Measurements from ENCODE around the gene MGAT5.

MGAT5 gene

DNA sequence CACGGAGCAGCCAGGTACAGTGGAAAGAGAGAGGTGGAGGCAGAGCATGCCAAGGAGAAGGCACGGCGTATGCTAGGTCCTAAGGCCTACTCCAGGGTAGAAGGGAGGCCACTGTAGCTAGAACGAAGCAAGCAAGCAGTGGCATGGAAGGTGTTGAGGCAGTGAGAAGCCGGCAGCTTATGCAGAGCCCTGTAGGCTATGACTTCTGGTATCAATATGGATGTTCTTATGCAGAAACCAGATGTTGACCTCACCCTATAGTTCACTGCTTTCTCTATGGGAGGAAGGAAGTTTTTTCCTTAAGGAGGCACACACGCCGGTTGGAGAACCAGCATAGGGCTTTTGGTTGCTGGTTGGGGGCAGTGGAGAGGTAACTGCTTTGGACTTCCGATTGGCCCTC is 6.1 kb downstream of the MGAT5 start:
- H3K27me3 ChIP-seq (replicated peaks): no peaks in the 10 kb centered on the region
- TF ChIP-seq, protein P1, sequence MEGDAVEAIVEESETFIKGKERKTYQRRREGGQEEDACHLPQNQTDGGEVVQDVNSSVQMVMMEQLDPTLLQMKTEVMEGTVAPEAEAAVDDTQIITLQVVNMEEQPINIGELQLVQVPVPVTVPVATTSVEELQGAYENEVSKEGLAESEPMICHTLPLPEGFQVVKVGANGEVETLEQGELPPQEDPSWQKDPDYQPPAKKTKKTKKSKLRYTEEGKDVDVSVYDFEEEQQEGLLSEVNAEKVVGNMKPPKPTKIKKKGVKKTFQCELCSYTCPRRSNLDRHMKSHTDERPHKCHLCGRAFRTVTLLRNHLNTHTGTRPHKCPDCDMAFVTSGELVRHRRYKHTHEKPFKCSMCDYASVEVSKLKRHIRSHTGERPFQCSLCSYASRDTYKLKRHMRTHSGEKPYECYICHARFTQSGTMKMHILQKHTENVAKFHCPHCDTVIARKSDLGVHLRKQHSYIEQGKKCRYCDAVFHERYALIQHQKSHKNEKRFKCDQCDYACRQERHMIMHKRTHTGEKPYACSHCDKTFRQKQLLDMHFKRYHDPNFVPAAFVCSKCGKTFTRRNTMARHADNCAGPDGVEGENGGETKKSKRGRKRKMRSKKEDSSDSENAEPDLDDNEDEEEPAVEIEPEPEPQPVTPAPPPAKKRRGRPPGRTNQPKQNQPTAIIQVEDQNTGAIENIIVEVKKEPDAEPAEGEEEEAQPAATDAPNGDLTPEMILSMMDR (IDR thresholded peaks at IDR 0.05; ENCODE audit: low read depth, low read length, missing control alignments): no peak
- H3K27ac ChIP-seq: no peak overlapping the region
- no peak overlapping the region for H3K4me3 ChIP-seq (ENCODE audit: low read depth, low read length)
- H3K36me3 ChIP-seq (replicated peaks): no peaks in the 10 kb centered on the region
- in situ Hi-C loops (cut with HindIII; ENCODE audit: low pct_ligation_motif_present, low sequenced_read_pairs): no loop called here
- DNase-seq: no peak

DNA sequence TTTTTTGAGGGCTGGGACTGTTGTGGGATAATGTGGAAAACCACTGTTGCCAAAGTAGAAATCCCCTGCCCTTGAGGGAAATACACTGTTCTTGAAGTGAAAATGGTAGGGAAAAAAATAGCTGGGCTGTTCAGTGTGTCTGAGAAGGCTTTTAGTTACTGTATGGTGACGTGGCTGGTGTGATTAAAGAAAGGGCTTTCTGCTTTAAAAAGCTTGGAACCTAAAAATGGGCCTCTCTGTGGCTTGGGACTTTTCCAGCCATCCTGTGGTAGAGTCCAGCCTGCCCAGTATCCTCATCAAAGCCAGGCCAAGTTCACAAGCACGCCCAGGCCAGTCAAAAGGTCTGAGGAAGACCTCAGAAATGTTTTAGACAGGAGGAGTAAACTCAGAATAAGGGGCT is 6.8 kb downstream of the MGAT5 start:
- H3K27me3 ChIP-seq (replicated peaks): no peaks in the 10 kb centered on the region
- TF ChIP-seq, protein P1 (IDR thresholded peaks at IDR 0.05; ENCODE audit: low read depth, low read length, missing control alignments): no peak
- H3K36me3 ChIP-seq (replicated peaks): no peaks in the 10 kb centered on the region
- in situ Hi-C loops (cut with HindIII; ENCODE audit: low pct_ligation_motif_present, low sequenced_read_pairs): no loop called here
- DNase-seq: peak; percentile 57
- no peak overlapping the region for H3K4me3 ChIP-seq (ENCODE audit: low read depth, low read length)
- H3K27ac ChIP-seq: no peak overlapping the region

DNA sequence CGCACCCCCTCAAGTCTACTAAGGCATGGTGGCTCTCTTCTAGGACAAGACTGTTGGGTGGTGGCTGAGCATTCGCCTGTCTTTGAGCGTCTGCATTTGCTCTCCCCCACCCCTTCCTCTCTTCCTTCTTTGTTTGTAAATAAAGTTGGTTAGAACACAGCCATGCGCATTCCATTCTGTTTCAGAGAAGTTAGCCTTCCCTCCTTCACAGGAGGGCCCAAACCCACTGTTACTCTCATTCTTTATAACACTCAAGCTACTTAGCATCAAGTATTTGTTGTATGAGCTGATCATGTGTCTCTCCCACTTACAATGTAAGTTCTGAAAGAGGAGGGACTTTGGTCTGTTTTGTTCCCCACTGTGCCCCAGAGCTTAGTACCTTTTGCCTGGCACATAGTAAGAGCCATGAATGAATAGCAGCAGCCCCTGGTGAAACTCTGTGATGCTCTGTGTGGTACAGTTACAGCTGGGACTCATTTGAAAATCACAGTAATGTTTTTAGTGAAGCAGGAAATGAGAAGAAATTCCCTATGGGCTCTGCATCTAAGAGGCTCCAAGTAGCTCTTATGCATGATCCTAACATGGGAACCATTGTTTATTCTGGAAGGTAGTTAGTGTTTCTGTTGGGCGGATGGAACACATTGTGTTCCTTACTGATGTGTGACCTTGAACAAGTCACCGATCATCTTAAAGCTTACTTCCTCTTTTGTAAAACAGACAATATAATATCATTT is 7.7 kb downstream of the MGAT5 start:
- H3K27ac ChIP-seq: no peak overlapping the region
- no peaks in the 10 kb centered on the region for H3K27me3 ChIP-seq (replicated peaks)
- no peaks in the 10 kb centered on the region for H3K36me3 ChIP-seq (replicated peaks)
- in situ Hi-C loops (cut with HindIII; ENCODE audit: low pct_ligation_motif_present, low sequenced_read_pairs): no loop called here
- TF ChIP-seq, protein P1 (IDR thresholded peaks at IDR 0.05; ENCODE audit: low read depth, low read length, missing control alignments): no peak
- DNase-seq: no peak
- no peak overlapping the region for H3K4me3 ChIP-seq (ENCODE audit: low read depth, low read length)

DNA sequence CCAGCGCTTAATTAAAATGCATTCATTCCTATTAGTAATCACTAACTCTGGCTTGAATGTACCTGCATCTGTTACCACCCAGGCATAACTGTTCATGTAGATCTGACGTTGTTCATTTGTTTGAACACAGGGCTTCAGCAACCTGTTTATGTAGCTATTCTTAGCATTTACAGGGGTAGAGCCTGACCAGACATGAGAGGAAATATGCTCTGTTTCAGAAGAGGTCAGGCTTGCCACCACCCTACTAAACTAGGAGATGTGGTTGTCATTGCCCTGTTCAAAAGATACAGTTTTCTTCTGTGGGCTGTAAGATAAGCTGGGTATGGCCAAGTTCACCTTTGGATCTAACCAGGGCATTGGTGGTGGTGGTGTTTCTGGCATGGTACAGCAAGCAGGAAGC is 8.8 kb downstream of the MGAT5 start:
- Histone ChIP-seq H3K36me3 (replicated peaks) (no peaks in the 10 kb centered on the region), H3K27ac (no peak overlapping the region), H3K27me3 (replicated peaks) (no peaks in the 10 kb centered on the region), H3K4me3 (ENCODE audit: low read depth, low read length) (no peak overlapping the region)
- TF ChIP-seq, protein P1 (IDR thresholded peaks at IDR 0.05; ENCODE audit: low read depth, low read length, missing control alignments): no peak
- in situ Hi-C loops (cut with HindIII; ENCODE audit: low pct_ligation_motif_present, low sequenced_read_pairs): no loop called here
- no peak for DNase-seq

DNA sequence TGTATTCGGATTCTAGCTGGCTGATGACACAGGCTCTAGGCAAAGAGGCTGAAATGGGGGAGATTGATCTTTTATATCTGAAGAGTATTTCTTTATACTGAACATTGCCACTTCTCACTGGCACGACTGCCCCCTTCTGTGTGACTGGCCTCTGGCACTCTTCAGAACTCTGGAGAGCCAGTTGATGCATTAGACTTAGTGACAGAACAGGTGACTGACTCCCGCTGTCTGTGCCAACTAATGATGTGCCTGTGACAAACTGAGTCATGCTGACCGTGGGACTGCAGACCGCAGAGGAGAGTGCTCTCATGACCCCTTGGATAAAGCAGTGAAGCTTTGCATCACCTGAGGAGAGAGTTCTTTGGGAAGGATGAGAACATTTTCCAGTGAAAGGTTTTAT is 14.4 kb downstream of the MGAT5 start:
- in situ Hi-C loops (cut with HindIII; ENCODE audit: low pct_ligation_motif_present, low sequenced_read_pairs): no loop called here
- Histone ChIP-seq H3K27ac (no peak overlapping the region), H3K4me3 (ENCODE audit: low read depth, low read length) (no peak overlapping the region), H3K27me3 (replicated peaks) (no peaks in the 10 kb centered on the region), H3K36me3 (replicated peaks) (no peaks in the 10 kb centered on the region)
- TF ChIP-seq, protein P1 (IDR thresholded peaks at IDR 0.05; ENCODE audit: low read depth, low read length, missing control alignments): no peak
- no peak for DNase-seq

DNA sequence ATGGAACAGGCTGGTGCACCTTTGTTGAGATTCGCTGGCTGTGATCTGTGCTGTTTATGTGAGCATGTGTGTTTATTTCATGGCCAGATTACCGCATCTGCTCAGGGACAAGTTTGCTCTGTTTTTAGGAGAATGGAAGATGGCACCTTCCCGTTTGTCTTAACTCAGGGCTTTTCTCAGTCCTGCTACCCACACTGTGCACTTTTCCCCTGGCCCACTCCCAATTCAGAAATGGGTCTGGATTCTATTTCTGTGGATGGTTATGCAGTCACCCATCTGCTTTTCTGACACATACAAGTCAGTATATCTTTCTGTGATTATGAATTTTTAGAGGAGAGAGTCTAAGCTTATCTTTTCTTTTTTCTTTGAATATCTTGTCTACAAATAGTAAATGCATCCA is 15.4 kb downstream of the MGAT5 start:
- H3K36me3 ChIP-seq (replicated peaks): no peaks in the 10 kb centered on the region
- in situ Hi-C loops (cut with HindIII; ENCODE audit: low pct_ligation_motif_present, low sequenced_read_pairs): no loop called here
- H3K27me3 ChIP-seq (replicated peaks): no peaks in the 10 kb centered on the region
- no peak overlapping the region for H3K27ac ChIP-seq
- no peak for DNase-seq
- TF ChIP-seq, protein P1 (IDR thresholded peaks at IDR 0.05; ENCODE audit: low read depth, low read length, missing control alignments): no peak
- no peak overlapping the region for H3K4me3 ChIP-seq (ENCODE audit: low read depth, low read length)

All from brain microvascular endothelial cell (primary cell).